ENCODE measurements around the gene PANX2. TPM values are rescaled to one million over a fixed set of nuclear protein-coding genes. Genes with fewer than 3 reads are reported as not detected.

The PANX2 gene
- total RNA-seq, 2 donors from 2014 or later: 0.67 to 1.7 TPM

- Histone ChIP-seq H3K27me3 (no peaks in the 10 kb centered on the region), H3K27ac (no peak overlapping the region), H3K4me3 (no peak overlapping the region), H3K4me1 (peaks cover 0 to 28% of the 10 kb centered on the region in 2 donors), H3K9me3 (no peaks in the 10 kb centered on the region), H3K36me3 (no peaks in the 10 kb centered on the region)
- TF ChIP-seq CTCF (IDR thresholded peaks at IDR 0.05): no peak
- DNase-seq (ENCODE audit: low spot score): no peak
Observed at GRCh38 chr22:50173983-50174355, 3.4 kb downstream of the PANX2 start.

- Histone ChIP-seq H3K4me1 (peaks cover 0 to 23% of the 10 kb centered on the region in 2 donors), H3K27me3 (no peaks in the 10 kb centered on the region)
- no peak for TF ChIP-seq CTCF (IDR thresholded peaks at IDR 0.05)
Observed at GRCh38 chr22:50174382-50175190, 4.1 kb downstream of the PANX2 start.

GRCh38 chr22:50175191-50175461 is 4.6 kb downstream of the PANX2 start:
- no peak for TF ChIP-seq CTCF (IDR thresholded peaks at IDR 0.05)
- Histone ChIP-seq H3K27ac (no peak overlapping the region), H3K9me3 (no peaks in the 10 kb centered on the region), H3K4me1 (peaks cover 0 to 19% of the 10 kb centered on the region in 2 donors), H3K27me3 (no peaks in the 10 kb centered on the region), H3K4me3 (no peak overlapping the region), H3K36me3 (no peaks in the 10 kb centered on the region)
- DNase-seq (ENCODE audit: low spot score): no peak

More at GRCh38 chr22:50174382-50175190, 4.1 kb downstream of the PANX2 start:
- Histone ChIP-seq H3K9me3 (no peaks in the 10 kb centered on the region), H3K27ac (no peak overlapping the region), H3K4me3 (no peak overlapping the region), H3K36me3 (no peaks in the 10 kb centered on the region)
- DNase-seq (ENCODE audit: low spot score): no peak

GRCh38 chr22:50175921-50176849 is 5.7 kb downstream of the PANX2 start:
- no peak for TF ChIP-seq CTCF (IDR thresholded peaks at IDR 0.05)
- no peak overlapping the region for H3K4me3 ChIP-seq
- H3K36me3 ChIP-seq: no peaks in the 10 kb centered on the region
- H3K27me3 ChIP-seq: no peaks in the 10 kb centered on the region
- H3K27ac ChIP-seq: no peak overlapping the region
- H3K4me1 ChIP-seq: peaks cover 0 to 14% of the 10 kb centered on the region in 2 donors
- no peak for DNase-seq (ENCODE audit: low spot score)
- H3K9me3 ChIP-seq: no peaks in the 10 kb centered on the region

- DNase-seq (ENCODE audit: low spot score): no peak
- Histone ChIP-seq H3K36me3 (no peaks in the 10 kb centered on the region), H3K9me3 (no peaks in the 10 kb centered on the region), H3K27ac (no peak overlapping the region), H3K4me3 (no peak overlapping the region), H3K27me3 (no peaks in the 10 kb centered on the region), H3K4me1 (peaks cover 0 to 7% of the 10 kb centered on the region in 2 donors)
- no peak for TF ChIP-seq CTCF (IDR thresholded peaks at IDR 0.05)
Observed at GRCh38 chr22:50176850-50177536, 6.5 kb downstream of the PANX2 start.

Measured in right atrium auricular region (tissue), 2 donors.